Ovary (tissue), 9 donors: ENCODE results near the gene ZBTB24. TPM values are rescaled to one million over a fixed set of nuclear protein-coding genes. Genes with fewer than 3 reads are reported as not detected.

ENCODE experiments used
- DNase-seq, 5 donors: peaks; one replicate each; pipeline ENCODE4 v3.0.0-alpha.2; 2019 to 2020
- H3K27ac ChIP-seq, 2 donors: fragments of 200-600 bp; one replicate each; pipeline versions ENCODE4 v1.5.1 to v1.8.0; 2019 to 2022
- H3K27me3 ChIP-seq: fragments of 200-600 bp; one replicate; pipeline ENCODE4 v1.8.0; 2022
- H3K36me3 ChIP-seq: fragments of 200-600 bp; sonication (generic); one replicate; pipeline ENCODE4 v1.5.1; 2019
- H3K4me1 ChIP-seq: one replicate; pipeline ENCODE4 v1.8.1; 2013; ENCODE audit warnings: mild to moderate bottlenecking, moderate library complexity; ENCODE audit not compliant: insufficient read depth
- H3K4me3 ChIP-seq: fragments of 200-600 bp; sonication (generic); one replicate; pipeline ENCODE4 v1.5.1; 2017
- H3K9me3 ChIP-seq, 2 donors: fragments of 200-600 bp in 1 of 2; sonication (generic) in 1 of 2; one replicate each; pipeline versions ENCODE4 v1.5.1 to v1.8.1; 2013 to 2019; ENCODE audit warnings: mild to moderate bottlenecking in 1 of 2, moderate library complexity in 1 of 2
- CTCF ChIP-seq, 3 donors: fragments of 450-650 bp in 2 of 3; fragments of 200-600 bp in 1 of 3; IDR thresholded peaks; one replicate each; pipeline versions ENCODE4 v1.5.1 to v1.8.0; 2016 to 2022; ENCODE audit warnings: antibody characterized with exemption in 3 of 3, mild to moderate bottlenecking in 1 of 3
- EP300 ChIP-seq: sonication (generic); formaldehyde crosslinking; IDR thresholded peaks from one replicate; pipeline ENCODE4 v1.6.1; 2017; ENCODE audit warnings: antibody characterized with exemption
- POLR2A ChIP-seq: fragments of 450-650 bp; IDR thresholded peaks from one replicate; pipeline ENCODE4 v1.6.1; 2017; ENCODE audit warnings: antibody characterized with exemption, mild to moderate bottlenecking, moderate library complexity
- WGBS, 3 donors: extraction: QIAGEN DNeasy Blood & Tissue Kit in 1 of 3; methylation state at CpG; one replicate each; pipeline versions ENCODE4 v1.1.5 to v1.1.7; 2013 to 2017; 5-methylcytosine and 5-hydroxymethylcytosine counted together
- intact Hi-C, 4 donors: fragments of 100-400 bp; cut with DNase I; formaldehyde crosslinking; loops; one replicate each; pipeline versions ENCODE4 v1.11.0 to v1.15.1; 2022 to 2023
- polyA plus RNA-seq, 2 donors: library from polyadenylated mRNA; stranded (reverse); fragments of 200-250 nt in 1 of 2; fragments of 350-450 nt in 1 of 2; fragmentation: Illumina TruSeq in 1 of 2; extraction: RNeasy Lipid Tissue Mini Kit (QIAGEN cat#74804) in 1 of 2; gene quantifications; one replicate each; pipeline ENCODE4 v1.2.3, GENCODE V29; 2013 to 2014
- total RNA-seq, 7 donors: library from RNA; depleted of rRNA in 2 of 7; stranded (reverse); fragments of >200 nt in 2 of 7; fragmentation: NEBNext Ultra II Directional in 3 of 7; extraction: Animal tissue kit (Norgen Biotek cat#: 25700) in 3 of 7; gene quantifications; one replicate each; pipeline versions ENCODE4 v1.1.0 to v1.2.4, GENCODE V29; 2016 to 2023
- donor health status: DM: no; HTN: no; CAD: no; lungs with moderate emphysema.
- donor health status: DM: no; HTN: no; CAD: no.
- donor health status: Bipolar disorder and iron deficiency.
- donor health status: DM: yes; HTN: yes; CAD: no.
- donor health status: DM: no; HTN: no; CAD: no.
- donor health status: DM: yes; HTN: yes; CAD: no.

Gene ZBTB24
- total and polyA plus RNA-seq, 9 donors, result 3.5 to 10.2 (median 6.2) TPM

- no peaks in the 10 kb centered on the region for H3K27me3 ChIP-seq
- H3K4me1 ChIP-seq, result peaks cover 1% of the 10 kb centered on the region
- no peak for DNase-seq
- intact Hi-C loops, result no loop called here
- no peaks in the 10 kb centered on the region for H3K36me3 ChIP-seq
- H3K4me3 ChIP-seq, result no peak overlapping the region
- no peaks in the 10 kb centered on the region for H3K9me3 ChIP-seq
- no peak overlapping the region for H3K27ac ChIP-seq
- WGBS, 3 donors, result 22 to 32% (median 23%) methylated on average over 7 of the region's 7 CpGs
- TF ChIP-seq EP300 (no peak), CTCF (IDR thresholded peaks at IDR 0.05) (no peak), POLR2A (no peak)
Observed at GRCh38 chr6:109428889-109429477, 54.0 kb downstream of the ZBTB24 start.

- TF ChIP-seq EP300 (no peak), CTCF (IDR thresholded peaks at IDR 0.05) (no peak), POLR2A (no peak)
- no peaks in the 10 kb centered on the region for H3K36me3 ChIP-seq
- 85 to 90% (median 86%) methylated on average over 2 of the region's 2 CpGs for WGBS, 3 donors
- intact Hi-C loops, result no loop called here
- peaks cover 1% of the 10 kb centered on the region for H3K4me1 ChIP-seq
- DNase-seq, result no peak
- no peak overlapping the region for H3K27ac ChIP-seq
- H3K9me3 ChIP-seq, result no peaks in the 10 kb centered on the region
- no peak overlapping the region for H3K4me3 ChIP-seq
- H3K27me3 ChIP-seq, result no peaks in the 10 kb centered on the region
Observed at GRCh38 chr6:109424946-109425345, 58.1 kb downstream of the ZBTB24 start.

GRCh38 chr6:109421184-109421583 lies 61.8 kb downstream of the ZBTB24 start:
- no peaks in the 10 kb centered on the region for H3K27me3 ChIP-seq
- H3K36me3 ChIP-seq, result no peaks in the 10 kb centered on the region
- no peak for DNase-seq
- 82 to 90% (median 88%) methylated on average over 1 of the region's 1 CpG for WGBS, 3 donors
- intact Hi-C loops, result no loop called here
- H3K4me3 ChIP-seq, result no peak overlapping the region
- no peaks in the 10 kb centered on the region for H3K9me3 ChIP-seq
- no peak overlapping the region for H3K27ac ChIP-seq
- TF ChIP-seq CTCF (IDR thresholded peaks at IDR 0.05) (no peak), POLR2A (no peak), EP300 (no peak)
- H3K4me1 ChIP-seq, result no peaks in the 10 kb centered on the region

GRCh38 chr6:109420751-109421150 lies 62.3 kb downstream of the ZBTB24 start:
- H3K4me1 ChIP-seq, result no peaks in the 10 kb centered on the region
- WGBS, 3 donors, result 45 to 61% (median 52%) methylated on average over 1 of the region's 1 CpG
- H3K9me3 ChIP-seq, result no peaks in the 10 kb centered on the region
- no peak overlapping the region for H3K27ac ChIP-seq
- no peaks in the 10 kb centered on the region for H3K36me3 ChIP-seq
- DNase-seq, result no peak
- H3K4me3 ChIP-seq, result no peak overlapping the region
- intact Hi-C loops, result no loop called here
- no peaks in the 10 kb centered on the region for H3K27me3 ChIP-seq
- no peak for TF ChIP-seq CTCF (IDR thresholded peaks at IDR 0.05)
- TF ChIP-seq POLR2A, result no peak
- no peak for TF ChIP-seq EP300
